ENCODE data around the gene USP7. TPM values are rescaled to one million over a fixed set of nuclear protein-coding genes. Genes with fewer than 3 reads are reported as not detected.

The USP7 gene
- total RNA-seq, 1 donor from 2014 or later, result 96.9 TPM

GRCh38 chr16:9003322-9003721, 39.6 kb upstream of the USP7 start:
- H3K9me3 ChIP-seq (ENCODE audit: insufficient read depth, low read depth, low read length), result no peaks in the 10 kb centered on the region
- FAIRE-seq (no peak), DNase-seq (ENCODE audit: low read depth) (no peak)
- no peak overlapping the region for H3K4me3 ChIP-seq (ENCODE audit: insufficient read depth, low read depth, low read length)
- H3K9me3 Mint-ChIP-seq (ENCODE audit: unreplicated experiment), result peaks cover 1% of the 10 kb centered on the region
- H3K4me2 ChIP-seq (ENCODE audit: low read length), result no peak overlapping the region
- H3K27me3 Mint-ChIP-seq (ENCODE audit: low read depth, unreplicated experiment), result no peaks in the 10 kb centered on the region
- no peaks in the 10 kb centered on the region for H4K20me1 ChIP-seq (ENCODE audit: insufficient read depth, low read length)
- H3K36me3 ChIP-seq (ENCODE audit: insufficient read depth, low read length), result no peaks in the 10 kb centered on the region
- H3K4me3 Mint-ChIP-seq (ENCODE audit: unreplicated experiment), result no peak overlapping the region
- H3K36me3 Mint-ChIP-seq (ENCODE audit: low read depth, unreplicated experiment), result no peaks in the 10 kb centered on the region
- H3K27ac Mint-ChIP-seq (ENCODE audit: unreplicated experiment), result no peak overlapping the region
- H3K27ac ChIP-seq (ENCODE audit: low read depth, low read length), result no peak overlapping the region
- peaks cover 4% of the 10 kb centered on the region for H3K4me1 ChIP-seq (ENCODE audit: insufficient read depth, low read length)
- no peaks in the 10 kb centered on the region for H3K79me2 ChIP-seq (ENCODE audit: insufficient read depth, low read length)
- no peaks in the 10 kb centered on the region for H3K27me3 ChIP-seq (ENCODE audit: insufficient read depth, low read length)
- H3K4me1 Mint-ChIP-seq (ENCODE audit: low read depth, unreplicated experiment), result no peaks in the 10 kb centered on the region
- TF ChIP-seq CTCF (IDR thresholded peaks at IDR 0.05; ENCODE audit: insufficient read depth, low read depth, low read length) (no peak), EZH2 (IDR thresholded peaks at IDR 0.05; ENCODE audit: insufficient read depth, low read length) (no peak)
- no peak overlapping the region for H3K9ac ChIP-seq (ENCODE audit: low read length)
- no peak overlapping the region for H2AFZ ChIP-seq (ENCODE audit: low read depth, low read length)

DNA sequence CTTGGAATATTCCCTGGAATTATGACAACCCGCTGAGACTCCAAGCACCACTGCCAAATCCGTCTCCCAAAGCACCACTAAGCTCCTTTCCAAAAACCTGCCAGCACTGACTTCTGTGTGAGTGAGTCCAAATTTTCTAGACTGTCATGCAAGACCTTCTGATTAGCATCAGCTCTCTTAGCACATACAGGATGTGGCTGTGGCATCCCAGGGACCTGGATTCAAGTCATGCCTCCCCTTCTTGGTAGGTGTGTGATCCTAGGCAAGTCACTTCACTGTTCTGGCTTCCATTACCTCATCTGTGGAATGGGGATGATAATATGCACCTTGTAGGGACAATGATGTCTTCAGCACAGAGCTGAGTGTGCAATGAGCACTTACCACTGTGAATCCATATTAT, 38.3 kb upstream of the USP7 start:
- no peaks in the 10 kb centered on the region for H3K27me3 ChIP-seq (ENCODE audit: insufficient read depth, low read length)
- H3K36me3 ChIP-seq (ENCODE audit: insufficient read depth, low read length), result no peaks in the 10 kb centered on the region
- H3K79me2 ChIP-seq (ENCODE audit: insufficient read depth, low read length), result no peaks in the 10 kb centered on the region
- H2AFZ ChIP-seq (ENCODE audit: low read depth, low read length), result no peak overlapping the region
- H3K4me2 ChIP-seq (ENCODE audit: low read length), result no peak overlapping the region
- H3K27me3 Mint-ChIP-seq (ENCODE audit: low read depth, unreplicated experiment), result no peaks in the 10 kb centered on the region
- DNase-seq (ENCODE audit: low read depth) (no peak), FAIRE-seq (no peak)
- no peaks in the 10 kb centered on the region for H3K4me1 Mint-ChIP-seq (ENCODE audit: low read depth, unreplicated experiment)
- no peak overlapping the region for H3K4me3 Mint-ChIP-seq (ENCODE audit: unreplicated experiment)
- peaks cover 1% of the 10 kb centered on the region for H3K9me3 Mint-ChIP-seq (ENCODE audit: unreplicated experiment)
- no peaks in the 10 kb centered on the region for H3K9me3 ChIP-seq (ENCODE audit: insufficient read depth, low read depth, low read length)
- H3K9ac ChIP-seq (ENCODE audit: low read length), result no peak overlapping the region
- no peak overlapping the region for H3K27ac ChIP-seq (ENCODE audit: low read depth, low read length)
- H3K4me1 ChIP-seq (ENCODE audit: insufficient read depth, low read length), result peaks cover under 1% of the 10 kb centered on the region
- H3K36me3 Mint-ChIP-seq (ENCODE audit: low read depth, unreplicated experiment), result no peaks in the 10 kb centered on the region
- H3K4me3 ChIP-seq (ENCODE audit: insufficient read depth, low read depth, low read length), result no peak overlapping the region
- H3K27ac Mint-ChIP-seq (ENCODE audit: unreplicated experiment), result no peak overlapping the region
- TF ChIP-seq EZH2 (IDR thresholded peaks at IDR 0.05; ENCODE audit: insufficient read depth, low read length) (no peak), CTCF (IDR thresholded peaks at IDR 0.05; ENCODE audit: insufficient read depth, low read depth, low read length) (no peak)
- H4K20me1 ChIP-seq (ENCODE audit: insufficient read depth, low read length), result no peaks in the 10 kb centered on the region

DNA sequence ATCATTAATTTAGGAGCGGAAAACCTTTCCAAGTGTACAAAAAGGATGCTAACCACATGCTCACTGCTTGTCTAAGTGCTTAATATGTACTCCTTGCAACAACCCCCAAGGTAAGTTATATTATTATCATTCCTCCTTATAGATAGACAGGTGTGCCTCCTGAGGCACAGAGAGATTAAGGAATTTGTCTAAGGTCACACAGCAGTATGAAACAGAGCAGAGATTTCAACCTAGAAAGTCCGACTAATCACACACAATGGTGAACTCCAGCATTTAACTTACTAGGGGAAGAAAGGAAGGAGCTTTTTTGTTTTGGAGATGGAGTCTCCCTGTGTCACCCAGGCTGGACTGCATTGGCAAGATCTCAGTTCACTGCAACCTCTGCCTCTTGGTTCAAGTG, 37.0 kb upstream of the USP7 start:
- FAIRE-seq, result no peak

More for the DNA sequence above, 37.0 kb upstream of the USP7 start:
- Histone ChIP-seq H3K79me2 (ENCODE audit: insufficient read depth, low read length) (no peaks in the 10 kb centered on the region), H3K27me3 (ENCODE audit: insufficient read depth, low read length) (no peaks in the 10 kb centered on the region), H3K36me3 (ENCODE audit: insufficient read depth, low read length) (no peaks in the 10 kb centered on the region), H3K4me3 (ENCODE audit: insufficient read depth, low read depth, low read length) (no peak overlapping the region), H4K20me1 (ENCODE audit: insufficient read depth, low read length) (no peaks in the 10 kb centered on the region), H3K9ac (ENCODE audit: low read length) (no peak overlapping the region), H3K4me2 (ENCODE audit: low read length) (no peak overlapping the region), H3K27ac (ENCODE audit: low read depth, low read length) (no peak overlapping the region), H3K4me1 (ENCODE audit: insufficient read depth, low read length) (no peaks in the 10 kb centered on the region), H2AFZ (ENCODE audit: low read depth, low read length) (no peak overlapping the region), H3K9me3 (ENCODE audit: insufficient read depth, low read depth, low read length) (no peaks in the 10 kb centered on the region)
- TF ChIP-seq EZH2 (IDR thresholded peaks at IDR 0.05; ENCODE audit: insufficient read depth, low read length) (no peak), CTCF (IDR thresholded peaks at IDR 0.05; ENCODE audit: insufficient read depth, low read depth, low read length) (no peak)
- Mint-ChIP-seq H3K27me3 (ENCODE audit: low read depth, unreplicated experiment) (no peaks in the 10 kb centered on the region), H3K9me3 (ENCODE audit: unreplicated experiment) (peaks cover 1% of the 10 kb centered on the region), H3K27ac (ENCODE audit: unreplicated experiment) (no peak overlapping the region), H3K36me3 (ENCODE audit: low read depth, unreplicated experiment) (no peaks in the 10 kb centered on the region), H3K4me3 (ENCODE audit: unreplicated experiment) (no peak overlapping the region), H3K4me1 (ENCODE audit: low read depth, unreplicated experiment) (no peaks in the 10 kb centered on the region)
- no peak for DNase-seq (ENCODE audit: low read depth)

Measured in astrocyte (in vitro differentiated cells and primary cell).